ENCODE data around the gene PRRC2A.

Gene PRRC2A

GRCh38 chr6:31665501-31666336 is 45.2 kb downstream of the PRRC2A start, which contains the start of gene CSNK2B:
Gene CSNK2B, plus strand, starts transcription at chr6:31666080. Its CDS starts 752 bp downstream, at chr6:31666832.
- no peaks in the 10 kb centered on the region for H3K27me3 ChIP-seq (ENCODE audit: insufficient read depth, low read length)
- peak within 1 kb of the TSS; percentile 93 for H3K4me2 ChIP-seq (ENCODE audit: low read length)
- peak; percentile 99 for DNase-seq
- H3K79me2 ChIP-seq (ENCODE audit: control insufficient read depth, insufficient read depth, low read length, poor library complexity), result peaks cover 17% of the 10 kb centered on the region
- H3K4me1 ChIP-seq (ENCODE audit: control insufficient read depth in 1 of 2, insufficient read depth in 2 of 2, low read length in 2 of 2), result peaks cover 11 to 14% of the 10 kb centered on the region in 2 experiments
- H2AK5ac ChIP-seq (ENCODE audit: low read length), result peak within 1 kb of the TSS; percentile 66
- peak within 1 kb of the TSS; percentile 79 for H2BK5ac ChIP-seq (ENCODE audit: low read depth, low read length, poor library complexity)
- peak within 1 kb of the TSS; percentile 94 for H4K91ac ChIP-seq (ENCODE audit: low read depth, low read length)
- peak within 1 kb of the TSS; percentile 95 for H4K8ac ChIP-seq (ENCODE audit: low read depth, low read length)
- peak within 1 kb of the TSS; percentile 96 for H3K4me3 ChIP-seq (ENCODE audit: low read depth, low read length)
- no peak within 1 kb of the TSS for H3K23ac ChIP-seq (ENCODE audit: low read length)
- H4K12ac ChIP-seq (ENCODE audit: low read depth, low read length), result peak within 1 kb of the TSS; percentile 79
- H3K4ac ChIP-seq (ENCODE audit: low read depth, low read length), result peak within 1 kb of the TSS; percentile 83
- H3K36me3 ChIP-seq (ENCODE audit: control insufficient read depth in 1 of 2, insufficient read depth in 2 of 2, low read length in 2 of 2), result peaks cover 35 to 49% of the 10 kb centered on the region in 2 experiments
- H3K18ac ChIP-seq (ENCODE audit: low read length), result peak within 1 kb of the TSS; percentile 79
- peak within 1 kb of the TSS; percentile 89 for H3K14ac ChIP-seq (ENCODE audit: low read length)
- peaks cover 19% of the 10 kb centered on the region for H3K79me1 ChIP-seq (ENCODE audit: low read length)
- peak within 1 kb of the TSS; percentile 18 for H2BK12ac ChIP-seq (ENCODE audit: low read length)
- H3K9ac ChIP-seq (ENCODE audit: low read length), result peak within 1 kb of the TSS; percentile 91
- no peaks in the 10 kb centered on the region for H3K9me3 ChIP-seq (ENCODE audit: insufficient read depth, low read depth, low read length)
- WGBS (ENCODE audit: extremely low coverage, insufficient coverage, insufficient read length), result no CpG with 5 or more reads among the region's 63 CpGs
- H2AFZ ChIP-seq (ENCODE audit: insufficient read depth, low read length, poor library complexity), result peak within 1 kb of the TSS; percentile 54
- H2BK120ac ChIP-seq (ENCODE audit: insufficient read depth, low read length, poor library complexity), result peak within 1 kb of the TSS; percentile 79
- H3K27ac ChIP-seq (ENCODE audit: low read depth, low read length), result peak within 1 kb of the TSS; percentile 93

- peak overlapping the region; percentile 22 for H4K12ac ChIP-seq (ENCODE audit: low read depth, low read length)
These were observed 45.9 kb downstream of the PRRC2A start for GRCh38 chr6:31666337-31666965.

GRCh38 chr6:31669676-31670075 is 49.2 kb downstream of the PRRC2A start, which contains the start of gene LY6G5B:
Gene LY6G5B, plus strand, starts transcription at chr6:31669976. Its CDS starts 975 bp downstream, at chr6:31670951.
- Histone ChIP-seq H3K4me3 (ENCODE audit: low read depth, low read length) (no peak within 1 kb of the TSS), H3K79me1 (ENCODE audit: low read length) (peaks cover 12% of the 10 kb centered on the region), H2BK5ac (ENCODE audit: low read depth, low read length, poor library complexity) (no peak within 1 kb of the TSS), H3K27ac (ENCODE audit: low read depth, low read length) (no peak within 1 kb of the TSS), H2BK120ac (ENCODE audit: insufficient read depth, low read length, poor library complexity) (no peak within 1 kb of the TSS), H4K12ac (ENCODE audit: low read depth, low read length) (no peak within 1 kb of the TSS), H3K9me3 (ENCODE audit: insufficient read depth, low read depth, low read length) (no peaks in the 10 kb centered on the region), H2BK12ac (ENCODE audit: low read length) (no peak within 1 kb of the TSS), H3K9ac (ENCODE audit: low read length) (peak within 1 kb of the TSS; percentile 28), H3K4ac (ENCODE audit: low read depth, low read length) (no peak within 1 kb of the TSS), H2AK5ac (ENCODE audit: low read length) (no peak within 1 kb of the TSS), H3K14ac (ENCODE audit: low read length) (no peak within 1 kb of the TSS), H4K8ac (ENCODE audit: low read depth, low read length) (no peak within 1 kb of the TSS), H4K91ac (ENCODE audit: low read depth, low read length) (no peak within 1 kb of the TSS), H3K79me2 (ENCODE audit: control insufficient read depth, insufficient read depth, low read length, poor library complexity) (peaks cover 11% of the 10 kb centered on the region), H3K18ac (ENCODE audit: low read length) (no peak within 1 kb of the TSS), H3K4me2 (ENCODE audit: low read length) (no peak within 1 kb of the TSS), H3K36me3 (ENCODE audit: control insufficient read depth in 1 of 2, insufficient read depth in 2 of 2, low read length in 2 of 2) (peaks cover 53 to 62% of the 10 kb centered on the region in 2 experiments), H3K27me3 (ENCODE audit: insufficient read depth, low read length) (no peaks in the 10 kb centered on the region), H2AFZ (ENCODE audit: insufficient read depth, low read length, poor library complexity) (no peak within 1 kb of the TSS), H3K23ac (ENCODE audit: low read length) (no peak within 1 kb of the TSS), H3K4me1 (ENCODE audit: control insufficient read depth in 1 of 2, insufficient read depth in 2 of 2, low read length in 2 of 2) (peaks cover 2 to 5% of the 10 kb centered on the region in 2 experiments)
- DNase-seq, result no peak
- 100% methylated on average over 2 of the region's 8 CpGs for WGBS (ENCODE audit: extremely low coverage, insufficient coverage, insufficient read length)

More at GRCh38 chr6:31666337-31666965, 45.9 kb downstream of the PRRC2A start:
- Histone ChIP-seq H2BK12ac (ENCODE audit: low read length) (no peak overlapping the region), H4K8ac (ENCODE audit: low read depth, low read length) (peak overlapping the region; percentile 86), H3K4ac (ENCODE audit: low read depth, low read length) (peak overlapping the region; percentile 83), H3K4me1 (ENCODE audit: control insufficient read depth in 1 of 2, insufficient read depth in 2 of 2, low read length in 2 of 2) (peaks cover 11 to 14% of the 10 kb centered on the region in 2 experiments), H3K14ac (ENCODE audit: low read length) (peak overlapping the region; percentile 82), H3K9me3 (ENCODE audit: insufficient read depth, low read depth, low read length) (no peaks in the 10 kb centered on the region), H2AK5ac (ENCODE audit: low read length) (peak overlapping the region; percentile 51), H2BK120ac (ENCODE audit: insufficient read depth, low read length, poor library complexity) (peak overlapping the region; percentile 62), H3K27me3 (ENCODE audit: insufficient read depth, low read length) (no peaks in the 10 kb centered on the region), H3K23ac (ENCODE audit: low read length) (no peak overlapping the region), H3K9ac (ENCODE audit: low read length) (peak overlapping the region; percentile 89), H4K91ac (ENCODE audit: low read depth, low read length) (peak overlapping the region; percentile 72), H2AFZ (ENCODE audit: insufficient read depth, low read length, poor library complexity) (peak overlapping the region; percentile 54), H3K18ac (ENCODE audit: low read length) (peak overlapping the region; percentile 67), H3K79me2 (ENCODE audit: control insufficient read depth, insufficient read depth, low read length, poor library complexity) (peaks cover 17% of the 10 kb centered on the region), H3K4me3 (ENCODE audit: low read depth, low read length) (peak overlapping the region; percentile 96), H2BK5ac (ENCODE audit: low read depth, low read length, poor library complexity) (peak overlapping the region; percentile 63), H3K4me2 (ENCODE audit: low read length) (peak overlapping the region; percentile 80), H3K36me3 (ENCODE audit: control insufficient read depth in 1 of 2, insufficient read depth in 2 of 2, low read length in 2 of 2) (peaks cover 42 to 57% of the 10 kb centered on the region in 2 experiments), H3K79me1 (ENCODE audit: low read length) (peaks cover 16% of the 10 kb centered on the region), H3K27ac (ENCODE audit: low read depth, low read length) (no peak overlapping the region)
- DNase-seq, result no peak
- WGBS (ENCODE audit: extremely low coverage, insufficient coverage, insufficient read length), result no CpG with 5 or more reads among the region's 15 CpGs

- no peak overlapping the region for H2AK5ac ChIP-seq (ENCODE audit: low read length)
- no peak overlapping the region for H3K14ac ChIP-seq (ENCODE audit: low read length)
- no peak overlapping the region for H2AFZ ChIP-seq (ENCODE audit: insufficient read depth, low read length, poor library complexity)
These were observed 55.9 kb downstream of the PRRC2A start for GRCh38 chr6:31676322-31676903.

More at GRCh38 chr6:31676322-31676903, 55.9 kb downstream of the PRRC2A start:
- no peaks in the 10 kb centered on the region for H3K27me3 ChIP-seq (ENCODE audit: insufficient read depth, low read length)
- no peak overlapping the region for H3K18ac ChIP-seq (ENCODE audit: low read length)
- peaks cover 18 to 20% of the 10 kb centered on the region in 2 experiments for H3K36me3 ChIP-seq (ENCODE audit: control insufficient read depth in 1 of 2, insufficient read depth in 2 of 2, low read length in 2 of 2)
- H2BK5ac ChIP-seq (ENCODE audit: low read depth, low read length, poor library complexity), result no peak overlapping the region
- H3K23ac ChIP-seq (ENCODE audit: low read length), result no peak overlapping the region
- H3K4me1 ChIP-seq (ENCODE audit: control insufficient read depth in 1 of 2, insufficient read depth in 2 of 2, low read length in 2 of 2), result peaks cover 3% of the 10 kb centered on the region in 2 experiments
- peaks cover 2% of the 10 kb centered on the region for H3K79me2 ChIP-seq (ENCODE audit: control insufficient read depth, insufficient read depth, low read length, poor library complexity)
- no peak overlapping the region for H3K4me2 ChIP-seq (ENCODE audit: low read length)
- WGBS (ENCODE audit: extremely low coverage, insufficient coverage, insufficient read length), result no CpG with 5 or more reads among the region's 4 CpGs
- no peak overlapping the region for H2BK12ac ChIP-seq (ENCODE audit: low read length)
- no peak overlapping the region for H3K9ac ChIP-seq (ENCODE audit: low read length)
- no peaks in the 10 kb centered on the region for H3K9me3 ChIP-seq (ENCODE audit: insufficient read depth, low read depth, low read length)
- no peak for DNase-seq
- no peak overlapping the region for H4K91ac ChIP-seq (ENCODE audit: low read depth, low read length)
- peaks cover 3% of the 10 kb centered on the region for H3K79me1 ChIP-seq (ENCODE audit: low read length)
- no peak overlapping the region for H3K27ac ChIP-seq (ENCODE audit: low read depth, low read length)
- H4K8ac ChIP-seq (ENCODE audit: low read depth, low read length), result no peak overlapping the region
- H4K12ac ChIP-seq (ENCODE audit: low read depth, low read length), result no peak overlapping the region
- no peak overlapping the region for H2BK120ac ChIP-seq (ENCODE audit: insufficient read depth, low read length, poor library complexity)
- H3K4ac ChIP-seq (ENCODE audit: low read depth, low read length), result no peak overlapping the region
- H3K4me3 ChIP-seq (ENCODE audit: low read depth, low read length), result no peak overlapping the region

All from trophoblast cell (in vitro differentiated cells and primary cell).